SK-N-MC (cell line): ENCODE data around the gene TEDDM1.
"Not testable (repeated sequence)": the region's sequence is repeated elsewhere in the genome, so short reads cannot be mapped to it uniquely, and the experiment has no call there.

Experiments
- DNase-seq: peaks from one replicate; pipeline ENCODE4 v3.0.0-alpha.2; 2011; ENCODE audit warnings: low read depth, low spot score
- H3K27ac ChIP-seq: fragments of 200-600 bp; sonication (generic); 2 replicates; pipeline ENCODE4 v1.5.1; 2016; ENCODE audit warnings: mixed run types
- H3K36me3 ChIP-seq: fragments of 200-600 bp; sonication (generic); 2 replicates; pipeline ENCODE4 v1.6.1; 2017; ENCODE audit warnings: antibody characterized with exemption, low read length, mixed read lengths; ENCODE audit not compliant: insufficient read depth
- H3K4me3 ChIP-seq: fragments of 200-600 bp; sonication (generic); 2 replicates; pipeline ENCODE4 v1.5.1; 2016
- H3K9ac ChIP-seq: fragments of 200-600 bp; sonication (generic); 2 replicates; pipeline ENCODE4 v1.8.0; 2017; ENCODE audit warnings: mixed run types, mixed read lengths; ENCODE audit not compliant: insufficient read length
- H3K9me3 ChIP-seq: fragments of 200-600 bp; sonication (generic); 2 replicates; pipeline ENCODE4 v1.6.1; 2017; ENCODE audit warnings: low read depth, mild to moderate bottlenecking, antibody characterized with exemption, low read length, moderate library complexity, mixed read lengths
- EZH2 ChIP-seq: fragments of 200-600 bp; sonication (generic); IDR thresholded peaks from one replicate; pipeline ENCODE4 v1.6.1; 2017; ENCODE audit warnings: antibody characterized with exemption
- FOXP2 ChIP-seq: optimal IDR thresholded peaks from 2 replicates; pipeline ENCODE3; 2011; ENCODE audit warnings: mild to moderate bottlenecking, moderate library complexity; ENCODE audit not compliant: insufficient read depth; ENCODE audit errors: extremely low read length, control extremely low read depth
- POLR2AphosphoS5 ChIP-seq: IDR thresholded peaks from 2 replicates; pipeline ENCODE4 v1.6.1; 2012; ENCODE audit warnings: mild to moderate bottlenecking, low read depth, low read length, borderline replicate concordance

TEDDM1 gene, protein sequence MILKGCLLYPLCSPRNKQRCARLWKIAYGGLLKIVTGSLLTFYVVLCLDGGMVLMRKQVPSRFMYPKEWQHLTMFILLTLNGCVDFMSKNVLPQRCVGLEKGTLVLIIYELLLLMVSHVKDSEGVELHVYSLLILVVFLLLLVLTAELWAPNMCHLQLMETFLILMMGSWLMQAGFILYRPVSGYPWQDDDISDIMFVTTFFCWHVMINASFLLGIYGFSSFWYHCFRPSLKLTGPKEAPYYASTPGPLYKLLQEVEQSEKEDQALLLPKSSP

GRCh38 chr1:182400567-182400966, at the start of gene TEDDM1:
Gene TEDDM1 (minus strand): TSS chr1:182400667. CDS start chr1:182400485, 182 bp downstream.
- Histone ChIP-seq H3K4me3 (no peak within 1 kb of the TSS), H3K36me3 (no peaks in the 10 kb centered on the region), H3K9ac (no peak within 1 kb of the TSS), H3K9me3 (no peaks in the 10 kb centered on the region), H3K27ac (no peak within 1 kb of the TSS)
- no peak for DNase-seq
- TF ChIP-seq EZH2 (no peak), FOXP2 (no peak), POLR2AphosphoS5 (no peak)

- H3K9ac ChIP-seq, result no peak within 1 kb of the TSS
- TF ChIP-seq FOXP2 (no peak), EZH2 (no peak), POLR2AphosphoS5 (no peak)
- H3K27ac ChIP-seq, result no peak within 1 kb of the TSS
- H3K36me3 ChIP-seq, result no peaks in the 10 kb centered on the region
- H3K4me3 ChIP-seq, result no peak within 1 kb of the TSS
- DNase-seq, result no peak
- H3K9me3 ChIP-seq, result no peaks in the 10 kb centered on the region
These were observed 49.6 kb upstream of the TEDDM1 start, which contains the start of gene RGSL1 for GRCh38 chr1:182450087-182450486. Gene RGSL1 (plus strand): TSS chr1:182450146. CDS start chr1:182450166, 20 bp downstream.

DNA sequence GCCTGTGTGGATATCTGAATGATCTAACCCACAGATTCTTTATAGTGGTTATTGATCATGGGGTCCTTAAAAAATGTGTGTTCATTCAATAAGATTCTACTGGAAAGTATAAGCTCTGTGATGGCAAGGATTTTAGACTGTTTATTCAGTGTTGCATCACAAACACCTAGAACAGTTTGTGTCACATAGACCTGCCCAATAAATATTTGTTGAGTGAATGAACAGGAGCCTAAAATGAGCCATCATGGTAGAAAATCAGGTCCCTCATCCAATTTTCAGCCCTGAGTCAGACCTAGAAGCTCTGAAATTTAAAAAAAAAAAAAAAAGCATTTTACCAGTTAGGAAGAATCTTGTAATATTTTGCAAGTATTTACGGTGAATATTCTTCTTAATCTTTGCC, 47.2 kb upstream of the TEDDM1 start:
- Histone ChIP-seq H3K27ac (no peak overlapping the region), H3K4me3 (no peak overlapping the region), H3K36me3 (no peaks in the 10 kb centered on the region), H3K9ac (no peak overlapping the region), H3K9me3 (no peaks in the 10 kb centered on the region)
- TF ChIP-seq EZH2, result no peak
- TF ChIP-seq POLR2AphosphoS5, result no peak
- TF ChIP-seq FOXP2, result no peak
- no peak for DNase-seq

- not testable (repeated sequence) for H3K36me3 ChIP-seq, H3K4me3 ChIP-seq, DNase-seq, H3K9me3 ChIP-seq, H3K9ac ChIP-seq, H3K27ac ChIP-seq
These were observed 46.7 kb upstream of the TEDDM1 start for GRCh38 chr1:182447124-182447523.

DNA sequence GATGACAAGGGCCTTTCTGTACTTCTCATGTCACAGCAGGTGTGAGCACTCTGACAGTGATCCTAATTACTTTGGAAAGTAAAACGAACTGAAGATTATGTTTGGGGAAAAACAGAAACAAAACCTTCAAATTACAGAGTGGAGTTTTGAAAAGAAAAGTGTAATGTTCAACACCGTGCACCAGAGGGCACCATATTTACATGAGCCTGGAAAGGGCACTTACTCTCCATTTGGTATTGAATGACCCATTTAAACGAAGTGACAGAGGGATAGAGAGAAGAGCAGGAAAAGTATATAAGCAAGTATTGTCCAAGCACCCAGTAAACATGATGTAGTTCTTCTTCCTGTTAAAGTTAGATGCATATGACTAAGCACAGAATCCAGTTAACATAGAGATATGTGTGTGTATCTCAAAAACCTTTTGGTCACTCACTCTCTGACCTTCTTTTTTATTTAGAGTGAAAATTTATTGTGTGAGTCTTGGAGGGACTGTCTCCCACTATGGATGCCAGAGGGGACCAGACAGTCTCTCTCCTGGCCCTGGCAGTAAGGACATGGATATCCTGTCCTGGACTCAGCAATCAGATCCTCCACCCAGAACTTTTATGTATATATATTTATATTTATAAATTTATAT, 45.7 kb upstream of the TEDDM1 start:
- Histone ChIP-seq H3K9ac (no peak overlapping the region), H3K9me3 (no peaks in the 10 kb centered on the region), H3K27ac (no peak overlapping the region), H3K36me3 (no peaks in the 10 kb centered on the region), H3K4me3 (no peak overlapping the region)
- TF ChIP-seq EZH2 (no peak), FOXP2 (no peak), POLR2AphosphoS5 (no peak)
- DNase-seq, result no peak

DNA sequence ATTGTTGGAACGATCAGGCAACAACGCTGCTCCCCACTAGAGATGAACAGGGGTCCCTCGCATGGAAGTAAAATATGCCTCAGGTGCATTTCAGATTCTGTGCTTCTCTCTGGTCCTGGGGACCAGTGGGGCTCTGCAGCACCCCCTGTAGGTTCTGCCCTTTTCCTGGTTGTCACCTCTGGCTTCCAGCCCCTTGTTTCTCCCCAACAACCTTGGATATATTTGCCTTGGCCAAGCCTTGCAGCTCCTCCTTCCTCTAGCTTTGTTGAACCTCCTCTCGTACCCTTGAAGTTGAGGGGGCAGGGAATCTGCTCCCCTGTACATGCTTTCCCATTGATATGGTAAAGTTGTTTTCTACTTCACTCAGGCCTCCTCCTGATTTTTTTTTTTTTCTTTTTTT, 44.0 kb upstream of the TEDDM1 start:
- Histone ChIP-seq H3K27ac (no peak overlapping the region), H3K36me3 (no peaks in the 10 kb centered on the region), H3K9me3 (no peaks in the 10 kb centered on the region), H3K4me3 (no peak overlapping the region), H3K9ac (no peak overlapping the region)
- no peak for TF ChIP-seq EZH2
- no peak for TF ChIP-seq POLR2AphosphoS5
- TF ChIP-seq FOXP2, result no peak
- no peak for DNase-seq

- no peaks in the 10 kb centered on the region for H3K9me3 ChIP-seq
- H3K27ac ChIP-seq, result no peak overlapping the region
- TF ChIP-seq FOXP2 (no peak), POLR2AphosphoS5 (no peak), EZH2 (no peak)
- H3K4me3 ChIP-seq, result no peak overlapping the region
- H3K36me3 ChIP-seq, result no peaks in the 10 kb centered on the region
- no peak overlapping the region for H3K9ac ChIP-seq
- DNase-seq, result no peak
These were observed 41.9 kb upstream of the TEDDM1 start for GRCh38 chr1:182442333-182442732.

DNA sequence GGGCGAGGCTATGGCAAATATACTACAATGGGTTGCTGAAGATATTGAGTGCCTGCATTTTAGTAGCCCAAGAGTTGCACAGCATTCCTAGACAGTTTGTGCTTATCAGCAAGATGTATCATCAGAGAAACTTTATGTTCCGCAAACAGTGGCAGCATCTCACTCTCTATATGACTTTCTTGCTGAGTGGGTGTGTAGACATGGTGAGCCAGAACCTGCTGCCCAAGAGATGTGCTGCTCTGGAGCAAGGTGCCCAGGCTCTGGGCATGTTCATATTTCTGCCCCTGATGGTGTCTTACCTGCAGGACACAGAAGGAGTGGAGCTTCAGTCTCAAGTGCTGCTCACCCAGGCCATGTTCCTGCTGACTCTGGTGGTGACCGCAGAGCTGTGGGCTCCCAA, 41.3 kb upstream of the TEDDM1 start:
- TF ChIP-seq EZH2 (no peak), POLR2AphosphoS5 (no peak), FOXP2 (no peak)
- DNase-seq, result no peak
- H3K4me3 ChIP-seq, result no peak overlapping the region
- no peak overlapping the region for H3K9ac ChIP-seq
- H3K9me3 ChIP-seq, result no peaks in the 10 kb centered on the region
- H3K27ac ChIP-seq, result no peak overlapping the region
- no peaks in the 10 kb centered on the region for H3K36me3 ChIP-seq

- Histone ChIP-seq H3K9me3 (no peaks in the 10 kb centered on the region), H3K9ac (no peak overlapping the region)
- TF ChIP-seq EZH2 (no peak), FOXP2 (no peak)
These were observed 37.9 kb upstream of the TEDDM1 start for GRCh38 chr1:182438326-182438725.

More at GRCh38 chr1:182438326-182438725, 37.9 kb upstream of the TEDDM1 start:
- Histone ChIP-seq H3K27ac (no peak overlapping the region), H3K36me3 (no peaks in the 10 kb centered on the region), H3K4me3 (no peak overlapping the region)
- no peak for DNase-seq
